OCI-LY7 (cell line): ENCODE measurements around the gene SMARCAL1. TPM values are rescaled to one million over a fixed set of nuclear protein-coding genes. Genes with fewer than 3 reads are reported as not detected.

ENCODE experiments used
- BruUV-seq: library from RNA; stranded (reverse); fragments of 400-500 nt; replicated peaks from 2 replicates; lab custom pipeline; 2021; lab: Mats Ljungman, UMichigan
- CTCF ChIA-PET: fragments of 300-600 bp; sonication (Branson Sonifier 250); formaldehyde crosslinking; loops from one replicate; lab custom pipeline; 2022; ENCODE audit warnings: antibody characterized with exemption; ENCODE audit not compliant: unreplicated experiment; lab: Charles Lee
- POLR2A ChIA-PET: fragments of 300-600 bp; sonication (Branson Sonifier 250); formaldehyde crosslinking; loops from one replicate; lab custom pipeline; 2022; ENCODE audit warnings: antibody characterized with exemption; lab: Charles Lee
- DNase-seq: peaks from one replicate; pipeline ENCODE4 v3.0.0-alpha.2; 2015; ENCODE audit warnings: low spot score
- H2AFZ ChIP-seq: fragments of 200-600 bp; sonication (generic), shearing (Covaris generic); 2 replicates; pipeline ENCODE4 v1.6.1; 2014; ENCODE audit warnings: mild to moderate bottlenecking, antibody characterized with exemption, low read length, moderate library complexity
- H3K27ac ChIP-seq: fragments of 200-600 bp; sonication (generic); 2 replicates; pipeline ENCODE4 v1.5.1; 2014; ENCODE audit warnings: mixed run types, low read depth, mild to moderate bottlenecking, moderate library complexity, low read length, inconsistent platforms; ENCODE audit not compliant: poor library complexity, severe bottlenecking
- H3K36me3 ChIP-seq: fragments of 200-600 bp; sonication (generic); 2 replicates; pipeline ENCODE4 v1.6.1; 2014; ENCODE audit warnings: mild to moderate bottlenecking, antibody characterized with exemption, low read length, moderate library complexity, mixed read lengths; ENCODE audit not compliant: insufficient read depth
- H3K4me1 ChIP-seq: fragments of 200-600 bp; sonication (generic); 2 replicates; pipeline ENCODE4 v1.5.1; 2014; ENCODE audit warnings: mild to moderate bottlenecking, low read length; ENCODE audit not compliant: insufficient read depth, poor library complexity, severe bottlenecking
- H3K4me2 ChIP-seq: fragments of 200-600 bp; sonication (generic); 2 replicates; pipeline ENCODE4 v1.6.1; 2014; ENCODE audit warnings: mild to moderate bottlenecking, low read length
- H3K4me3 ChIP-seq: fragments of 200-600 bp; sonication (generic); 2 replicates; pipeline ENCODE4 v1.5.1; 2014; ENCODE audit warnings: mild to moderate bottlenecking, low read depth, low read length; ENCODE audit not compliant: poor library complexity, severe bottlenecking
- H3K79me2 ChIP-seq: fragments of 200-600 bp; sonication (generic); 2 replicates; pipeline ENCODE4 v1.6.1; 2016; ENCODE audit warnings: low read depth, mild to moderate bottlenecking, low read length, moderate library complexity, mixed read lengths; ENCODE audit not compliant: insufficient read depth
- H3K9me2 ChIP-seq: fragments of 200-600 bp; sonication (generic); 2 replicates; pipeline ENCODE4 v1.6.1; 2016; ENCODE audit warnings: mild to moderate bottlenecking, low read length, mixed read lengths; ENCODE audit not compliant: insufficient read depth
- H3K9me3 ChIP-seq: fragments of 200-600 bp; sonication (generic); 2 replicates; pipeline ENCODE4 v1.6.1; 2014; ENCODE audit warnings: mild to moderate bottlenecking, mixed run types, low read length, mixed read lengths
- H4K20me1 ChIP-seq: fragments of 200-600 bp; sonication (generic); 2 replicates; pipeline ENCODE4 v1.6.1; 2014; ENCODE audit warnings: mild to moderate bottlenecking, antibody characterized with exemption, low read length, moderate library complexity, mixed read lengths; ENCODE audit not compliant: insufficient read depth
- CTCF ChIP-seq: fragments of 200-600 bp; sonication (generic); conservative IDR thresholded peaks from 2 replicates; pipeline ENCODE4 v1.5.1; 2014; ENCODE audit warnings: mild to moderate bottlenecking, antibody characterized with exemption, low read length, moderate library complexity, mixed read lengths
- EZH2phosphoT487 ChIP-seq: fragments of 200-600 bp; sonication (generic); IDR thresholded peaks from 2 replicates; pipeline ENCODE4 v1.6.1; 2018; ENCODE audit warnings: low read depth, borderline replicate concordance, mild to moderate bottlenecking, mixed run types, antibody characterized with exemption, low read length, moderate library complexity, mixed read lengths
- intact Hi-C: fragments of 100-400 bp; cut with micrococcal nuclease; formaldehyde crosslinking; loops from one replicate; pipeline ENCODE4 v1.10.0; 2022; ENCODE audit not compliant: unreplicated experiment
- total RNA-seq, 2 experiments: library from RNA; depleted of rRNA in 1 of 2; stranded (reverse); fragments of >200 nt in 1 of 2; shearing (Covaris generic) in 1 of 2; gene quantifications; 2 replicates each; pipeline ENCODE4 v1.2.3, GENCODE V29; 2014 to 2022

The SMARCAL1 gene
- total RNA-seq, 2 experiments from 2014 or later, result 12.2 to 26.1 TPM

- CTCF ChIA-PET, result no interaction called here
- no peak overlapping the region for H3K4me2 ChIP-seq
- no peak for DNase-seq
- no peak overlapping the region for H2AFZ ChIP-seq
- H3K9me3 ChIP-seq, result no peaks in the 10 kb centered on the region
- POLR2A ChIA-PET, result no interaction called here
- intact Hi-C loops, result no loop called here
- no peaks in the 10 kb centered on the region for H3K36me3 ChIP-seq
- no peak for TF ChIP-seq CTCF
- no peak for TF ChIP-seq EZH2phosphoT487
- no peaks in the 10 kb centered on the region for H3K79me2 ChIP-seq
- no TSS peak for BruUV-seq
- no peaks in the 10 kb centered on the region for H3K4me1 ChIP-seq
- no peaks in the 10 kb centered on the region for H3K9me2 ChIP-seq
- no peaks in the 10 kb centered on the region for H4K20me1 ChIP-seq
- no peak overlapping the region for H3K27ac ChIP-seq
- no peak overlapping the region for H3K4me3 ChIP-seq
These were observed 26.8 kb upstream of the SMARCAL1 start for GRCh38 chr2:216385478-216385877.

- CTCF ChIA-PET, result no interaction called here
These were observed 25.0 kb upstream of the SMARCAL1 start for GRCh38 chr2:216387262-216387661.

More at GRCh38 chr2:216387262-216387661, 25.0 kb upstream of the SMARCAL1 start:
- H3K9me2 ChIP-seq, result no peaks in the 10 kb centered on the region
- DNase-seq, result no peak
- H3K79me2 ChIP-seq, result no peaks in the 10 kb centered on the region
- no peak overlapping the region for H2AFZ ChIP-seq
- no peaks in the 10 kb centered on the region for H4K20me1 ChIP-seq
- POLR2A ChIA-PET, result no interaction called here
- intact Hi-C loops, result no loop called here
- no peaks in the 10 kb centered on the region for H3K9me3 ChIP-seq
- H3K4me2 ChIP-seq, result no peak overlapping the region
- no peaks in the 10 kb centered on the region for H3K4me1 ChIP-seq
- H3K36me3 ChIP-seq, result no peaks in the 10 kb centered on the region
- no peak overlapping the region for H3K27ac ChIP-seq
- TF ChIP-seq CTCF (no peak), EZH2phosphoT487 (no peak)
- no TSS peak for BruUV-seq
- no peak overlapping the region for H3K4me3 ChIP-seq
